Smooth muscle cell of the umbilical artery (primary cell): ENCODE measurements around the gene PROSER1. TPM values are rescaled to one million over a fixed set of nuclear protein-coding genes. Genes with fewer than 3 reads are reported as not detected.

Experiments
- total RNA-seq: library from RNA; depleted of rRNA; stranded (reverse); fragments of >200 nt; gene quantifications from 2 replicates; pipeline ENCODE4 v1.2.3, GENCODE V29; 2014

PROSER1 gene
- total RNA-seq, result 14.6 and 21.9 TPM in 2 replicates

GRCh38 chr13:39037880-39038568 lies at the start of gene PROSER1, which contains the start of gene NHLRC3:
PROSER1 (minus strand) TSS chr13:39038089; CDS start chr13:39037242, 847 bp downstream.
NHLRC3 (plus strand) TSS chr13:39038456; CDS start chr13:39038640, 184 bp downstream.

GRCh38 chr13:38990693-38991092 lies 47.2 kb downstream of the PROSER1 start, which contains the start of gene STOML3:
STOML3 (minus strand) TSS chr13:38990831; CDS start chr13:38990721, 110 bp downstream.

Other genes starting within 250 kb of the PROSER1 start
- not detected in 2 replicates for gene STOML3, start 47.3 kb downstream of the PROSER1 start, total RNA-seq
- gene NHLRC3, start 367 bp upstream of the PROSER1 start, total RNA-seq, result 20.4 and 34.1 TPM in 2 replicates